Measurements from ENCODE around the gene ATP5F1E. TPM values are rescaled to one million over a fixed set of nuclear protein-coding genes. Genes with fewer than 3 reads are reported as not detected.
"Not testable (repeated sequence)": the region's sequence is repeated elsewhere in the genome, so short reads cannot be mapped to it uniquely, and the experiment has no call there.

The ATP5F1E gene
- total and polyA plus RNA-seq, 4 donors, result 18.4 to 88.8 (median 64.1) TPM

GRCh38 chr20:58984691-58985090, 47.4 kb downstream of the ATP5F1E start:
- Histone ChIP-seq H3K27ac (ENCODE audit: low read depth in 1 of 2, low read length in 1 of 2) (no peak overlapping the region), H3K9me3 (ENCODE audit: control insufficient read depth in 4 of 4, insufficient read depth in 3 of 4, low read length in 3 of 4) (peaks cover 0 to 3% (median 0%) of the 10 kb centered on the region in 4 donors), H3K27me3 (ENCODE audit: control insufficient read depth in 3 of 3, insufficient read depth in 3 of 3, low read length in 2 of 3) (no peaks in the 10 kb centered on the region), H3K4me1 (ENCODE audit: control insufficient read depth in 5 of 5, insufficient read depth in 5 of 5, low read length in 5 of 5) (peaks cover 0 to 11% (median 9%) of the 10 kb centered on the region in 5 donors), H3K4me3 (no peak overlapping the region), H3K36me3 (ENCODE audit: control insufficient read depth in 4 of 4, insufficient read depth in 4 of 4, low read length in 4 of 4) (peaks cover 12 to 30% (median 22%) of the 10 kb centered on the region in 4 donors), H3K9ac (ENCODE audit: insufficient read depth in 1 of 2, low read length in 2 of 2) (no peak overlapping the region)
- DNase-seq (no peak), ATAC-seq (ENCODE audit: insufficient read depth, low FRiP score) (no peak)
- 90% methylated on average over 6 of the region's 6 CpGs for WGBS, 2 donors
- no peak for TF ChIP-seq CTCF (IDR thresholded peaks at IDR 0.05; ENCODE audit: control extremely low read depth, extremely low read depth)

- H3K4me1 ChIP-seq (ENCODE audit: control insufficient read depth in 5 of 5, insufficient read depth in 5 of 5, low read length in 5 of 5), result peaks cover 0 to 11% (median 9%) of the 10 kb centered on the region in 5 donors
- not testable (repeated sequence) for H3K9ac ChIP-seq (ENCODE audit: insufficient read depth in 1 of 2, low read length in 2 of 2); H3K27me3 ChIP-seq (ENCODE audit: control insufficient read depth in 3 of 3, insufficient read depth in 3 of 3, low read length in 2 of 3); H3K9me3 ChIP-seq (ENCODE audit: control insufficient read depth in 4 of 4, insufficient read depth in 3 of 4, low read length in 3 of 4); H3K27ac ChIP-seq (ENCODE audit: low read depth in 1 of 2, low read length in 1 of 2); ATAC-seq (ENCODE audit: insufficient read depth, low FRiP score); DNase-seq; H3K4me3 ChIP-seq
- H3K36me3 ChIP-seq (ENCODE audit: control insufficient read depth in 4 of 4, insufficient read depth in 4 of 4, low read length in 4 of 4), result peaks cover 4 to 15% (median 9%) of the 10 kb centered on the region in 4 donors
- WGBS, 2 donors, result 93 to 95% methylated on average over 11 to 12 of the region's 12 CpGs
These were observed 49.0 kb downstream of the ATP5F1E start for GRCh38 chr20:58983115-58983468.

- DNase-seq (no peak), ATAC-seq (ENCODE audit: insufficient read depth, low FRiP score) (no peak)
- H3K27me3 ChIP-seq (ENCODE audit: control insufficient read depth in 3 of 3, insufficient read depth in 3 of 3, low read length in 2 of 3), result no peaks in the 10 kb centered on the region
- H3K9ac ChIP-seq (ENCODE audit: insufficient read depth in 1 of 2, low read length in 2 of 2), result no peak overlapping the region
- no peak overlapping the region for H3K4me3 ChIP-seq
- 88 to 89% methylated on average over 12 of the region's 12 CpGs for WGBS, 2 donors
- H3K9me3 ChIP-seq (ENCODE audit: control insufficient read depth in 4 of 4, insufficient read depth in 3 of 4, low read length in 3 of 4), result peaks cover 0 to 3% (median 0%) of the 10 kb centered on the region in 4 donors
- H3K36me3 ChIP-seq (ENCODE audit: control insufficient read depth in 4 of 4, insufficient read depth in 4 of 4, low read length in 4 of 4), result peaks cover 0 to 10% (median 6%) of the 10 kb centered on the region in 4 donors
- TF ChIP-seq CTCF (IDR thresholded peaks at IDR 0.05; ENCODE audit: control extremely low read depth, extremely low read depth), result no peak
- peaks cover 0 to 11% (median 9%) of the 10 kb centered on the region in 5 donors for H3K4me1 ChIP-seq (ENCODE audit: control insufficient read depth in 5 of 5, insufficient read depth in 5 of 5, low read length in 5 of 5)
- H3K27ac ChIP-seq (ENCODE audit: low read depth in 1 of 2, low read length in 1 of 2), result no peak overlapping the region
These were observed 49.6 kb downstream of the ATP5F1E start for GRCh38 chr20:58982406-58983114.

- H3K9me3 ChIP-seq (ENCODE audit: control insufficient read depth in 4 of 4, insufficient read depth in 3 of 4, low read length in 3 of 4), result peaks cover 0 to 3% (median 0%) of the 10 kb centered on the region in 4 donors
- no peak for TF ChIP-seq CTCF (IDR thresholded peaks at IDR 0.05; ENCODE audit: control extremely low read depth, extremely low read depth)
- H3K27me3 ChIP-seq (ENCODE audit: control insufficient read depth in 3 of 3, insufficient read depth in 3 of 3, low read length in 2 of 3), result no peaks in the 10 kb centered on the region
- 19 to 22% methylated on average over 28 to 29 of the region's 29 CpGs for WGBS, 2 donors
- DNase-seq (peak in 2 of 3 donors; percentile 63 to 66), ATAC-seq (ENCODE audit: insufficient read depth, low FRiP score) (no peak)
- peaks cover 0 to 11% (median 9%) of the 10 kb centered on the region in 5 donors for H3K4me1 ChIP-seq (ENCODE audit: control insufficient read depth in 5 of 5, insufficient read depth in 5 of 5, low read length in 5 of 5)
- H3K27ac ChIP-seq (ENCODE audit: low read depth in 1 of 2, low read length in 1 of 2), result peak overlapping the region; percentile 43 to 95
- H3K36me3 ChIP-seq (ENCODE audit: control insufficient read depth in 4 of 4, insufficient read depth in 4 of 4, low read length in 4 of 4), result peaks cover 0 to 4% (median 4%) of the 10 kb centered on the region in 4 donors
- H3K4me3 ChIP-seq, result peak overlapping the region; percentile 95
- H3K9ac ChIP-seq (ENCODE audit: insufficient read depth in 1 of 2, low read length in 2 of 2), result peak overlapping the region; percentile 76
These were observed 50.3 kb downstream of the ATP5F1E start for GRCh38 chr20:58981628-58982364.

Measured in lung (tissue), 12 donors.